Uterus (tissue), 4 donors: ENCODE data around the gene TMEM245. TPM values are rescaled to one million over a fixed set of nuclear protein-coding genes. Genes with fewer than 3 reads are reported as not detected.

Source experiments
- DNase-seq, 2 donors: peaks; one replicate each; pipeline ENCODE4 v3.0.0-alpha.2; 2019 to 2020
- H3K27ac ChIP-seq, 2 donors: fragments of 200-600 bp; sonication (generic); 1 replicate in 1 of 2; 2 replicates in 1 of 2; pipeline ENCODE4 v1.5.1; 2016 to 2018
- H3K27me3 ChIP-seq, 2 donors: fragments of 200-600 bp; sonication (generic); one replicate each; pipeline ENCODE4 v1.5.1; 2018 to 2019; ENCODE audit warnings: control low read depth in 1 of 2
- H3K36me3 ChIP-seq, 2 donors: fragments of 200-600 bp; sonication (generic); one replicate each; pipeline ENCODE4 v1.5.1; 2019; ENCODE audit warnings: control low read depth in 1 of 2
- H3K4me1 ChIP-seq, 2 donors: fragments of 200-600 bp; sonication (generic); one replicate each; pipeline ENCODE4 v1.5.1; 2018 to 2019; ENCODE audit warnings: control low read depth in 1 of 2
- H3K4me3 ChIP-seq, 2 donors: fragments of 200-600 bp; sonication (generic); 1 replicate in 1 of 2; 2 replicates in 1 of 2; pipeline ENCODE4 v1.5.1; 2018 to 2019; ENCODE audit warnings: mild to moderate bottlenecking in 1 of 2
- H3K9me3 ChIP-seq, 2 donors: fragments of 200-600 bp; sonication (generic); one replicate each; pipeline ENCODE4 v1.5.1; 2019; ENCODE audit warnings: control low read depth in 1 of 2
- POLR2A ChIP-seq, 2 donors: fragments of 450-650 bp; IDR thresholded peaks; one replicate each; pipeline ENCODE4 v1.6.1; 2016; ENCODE audit warnings: antibody characterized with exemption in 2 of 2, mild to moderate bottlenecking in 1 of 2, moderate library complexity in 1 of 2
- intact Hi-C: fragments of 100-400 bp; cut with DNase I; formaldehyde crosslinking; loops from one replicate; pipeline ENCODE4 v1.15.1; 2023; ENCODE audit warnings: low total_unique reads
- total RNA-seq, 4 donors: library from RNA; depleted of rRNA in 3 of 4; stranded (reverse); fragments of >200 nt in 3 of 4; gene quantifications; one replicate each; pipeline versions ENCODE4 v1.1.0 to v1.2.4, GENCODE V29; 2014 to 2023
- TF ChIP-seq, protein P1 (sequence below), 4 experiments: fragments of 200-600 bp in 2 of 4; fragments of 450-650 bp in 2 of 4; sonication (generic) in 2 of 4; IDR thresholded peaks; one replicate each; pipeline ENCODE4 v1.5.1; 2016 to 2019; ENCODE audit warnings: antibody characterized with exemption in 4 of 4, mild to moderate bottlenecking in 2 of 4, moderate library complexity in 1 of 4
- donor health status: DM: yes; HTN: yes; CAD: no.

TMEM245 gene
- total RNA-seq, 4 donors from 2014 or later, result 59.7 to 80.0 (median 76.0) TPM

DNA sequence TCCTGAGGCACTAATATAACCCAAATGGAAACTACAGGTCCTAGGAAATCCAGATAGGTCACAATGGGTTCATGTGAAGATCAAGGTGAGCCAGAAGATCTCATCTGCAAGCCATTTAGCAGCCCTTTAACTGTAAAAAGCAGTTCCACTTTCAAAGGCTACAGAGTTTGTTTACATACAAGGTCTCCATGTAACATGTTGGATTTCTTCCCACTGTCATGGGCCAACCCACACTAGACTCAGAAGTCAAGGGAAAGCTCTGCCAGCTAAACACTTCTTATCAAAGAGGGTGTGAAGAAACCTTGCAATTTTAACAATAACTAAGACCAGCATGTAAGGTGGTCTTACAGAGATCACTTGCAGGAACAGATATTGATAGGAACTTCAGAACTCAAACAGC lies 102.7 kb downstream of the TMEM245 start:
- intact Hi-C loops, result no loop called here
- Histone ChIP-seq H3K27ac (no peak overlapping the region), H3K4me1 (no peaks in the 10 kb centered on the region), H3K27me3 (no peaks in the 10 kb centered on the region), H3K36me3 (no peaks in the 10 kb centered on the region), H3K9me3 (no peaks in the 10 kb centered on the region), H3K4me3 (no peak overlapping the region)
- DNase-seq, result no peak
- TF ChIP-seq, protein P1, sequence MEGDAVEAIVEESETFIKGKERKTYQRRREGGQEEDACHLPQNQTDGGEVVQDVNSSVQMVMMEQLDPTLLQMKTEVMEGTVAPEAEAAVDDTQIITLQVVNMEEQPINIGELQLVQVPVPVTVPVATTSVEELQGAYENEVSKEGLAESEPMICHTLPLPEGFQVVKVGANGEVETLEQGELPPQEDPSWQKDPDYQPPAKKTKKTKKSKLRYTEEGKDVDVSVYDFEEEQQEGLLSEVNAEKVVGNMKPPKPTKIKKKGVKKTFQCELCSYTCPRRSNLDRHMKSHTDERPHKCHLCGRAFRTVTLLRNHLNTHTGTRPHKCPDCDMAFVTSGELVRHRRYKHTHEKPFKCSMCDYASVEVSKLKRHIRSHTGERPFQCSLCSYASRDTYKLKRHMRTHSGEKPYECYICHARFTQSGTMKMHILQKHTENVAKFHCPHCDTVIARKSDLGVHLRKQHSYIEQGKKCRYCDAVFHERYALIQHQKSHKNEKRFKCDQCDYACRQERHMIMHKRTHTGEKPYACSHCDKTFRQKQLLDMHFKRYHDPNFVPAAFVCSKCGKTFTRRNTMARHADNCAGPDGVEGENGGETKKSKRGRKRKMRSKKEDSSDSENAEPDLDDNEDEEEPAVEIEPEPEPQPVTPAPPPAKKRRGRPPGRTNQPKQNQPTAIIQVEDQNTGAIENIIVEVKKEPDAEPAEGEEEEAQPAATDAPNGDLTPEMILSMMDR (IDR thresholded peaks at IDR 0.05), result no peak
- no peak for TF ChIP-seq POLR2A (IDR thresholded peaks at IDR 0.05)

- DNase-seq, result no peak
- intact Hi-C loops, result no loop called here
- no peak for TF ChIP-seq POLR2A (IDR thresholded peaks at IDR 0.05)
- TF ChIP-seq, protein P1 (IDR thresholded peaks at IDR 0.05), result no peak
- H3K27ac ChIP-seq, result no peak overlapping the region
- H3K4me3 ChIP-seq, result no peak overlapping the region
- H3K4me1 ChIP-seq, result peaks cover 0 to 9% of the 10 kb centered on the region in 2 donors
- H3K9me3 ChIP-seq, result no peaks in the 10 kb centered on the region
- H3K27me3 ChIP-seq, result no peaks in the 10 kb centered on the region
- H3K36me3 ChIP-seq, result no peaks in the 10 kb centered on the region
Measured at GRCh38 chr9:109016132-109016531, 103.6 kb downstream of the TMEM245 start.

- H3K27ac ChIP-seq, result peak overlapping the region; percentile 83 to 98
- TF ChIP-seq, protein P1 (IDR thresholded peaks at IDR 0.05), result no peak
- no peak for TF ChIP-seq POLR2A (IDR thresholded peaks at IDR 0.05)
- H3K27me3 ChIP-seq, result no peaks in the 10 kb centered on the region
- no peaks in the 10 kb centered on the region for H3K36me3 ChIP-seq
- H3K4me3 ChIP-seq, result no peak overlapping the region
- H3K4me1 ChIP-seq, result peaks cover 0 to 16% of the 10 kb centered on the region in 2 donors
- H3K9me3 ChIP-seq, result no peaks in the 10 kb centered on the region
- DNase-seq, result no peak
- intact Hi-C loops, result no loop called here
Measured at GRCh38 chr9:109014608-109015280, 105.0 kb downstream of the TMEM245 start.

GRCh38 chr9:109013679-109014607 lies 105.8 kb downstream of the TMEM245 start:
- intact Hi-C loops, result no loop called here
- peak; percentile 39 to 45 for DNase-seq
- Histone ChIP-seq H3K9me3 (no peaks in the 10 kb centered on the region), H3K4me3 (peak overlapping the region; percentile 68 to 94), H3K4me1 (peaks cover 0 to 16% of the 10 kb centered on the region in 2 donors), H3K27me3 (no peaks in the 10 kb centered on the region), H3K27ac (peak overlapping the region; percentile 83 to 98), H3K36me3 (no peaks in the 10 kb centered on the region)
- TF ChIP-seq POLR2A (IDR thresholded peaks at IDR 0.05), result no peak
- TF ChIP-seq, protein P1 (IDR thresholded peaks at IDR 0.05), result peak in 1 of 4 experiments; percentile 4
